DMS153 (cell line): ENCODE data around the gene KNDC1.
"Not testable (repeated sequence)": the region's sequence is repeated elsewhere in the genome, so short reads cannot be mapped to it uniquely, and the experiment has no call there.

Experiments used
- DNase-seq: peaks from one replicate; lab custom pipeline; 2025; lab: John Stamatoyannopoulos, UW

Gene KNDC1

GRCh38 chr10:133221756-133222155, 61.7 kb downstream of the KNDC1 start:
- not testable (repeated sequence) for DNase-seq

- no peak for DNase-seq
These were observed 64.1 kb downstream of the KNDC1 start for GRCh38 chr10:133224076-133224475.

- DNase-seq: no peak
These were observed 64.8 kb downstream of the KNDC1 start for GRCh38 chr10:133224756-133225372.

GRCh38 chr10:133225707-133226191, 65.7 kb downstream of the KNDC1 start:
- no peak for DNase-seq

GRCh38 chr10:133226251-133226808, 66.3 kb downstream of the KNDC1 start:
- peak; percentile 27 for DNase-seq

GRCh38 chr10:133227256-133227655, 67.2 kb downstream of the KNDC1 start:
- no peak for DNase-seq

- no peak for DNase-seq
These were observed 69.4 kb downstream of the KNDC1 start for GRCh38 chr10:133229265-133230043.

- no peak for DNase-seq
These were observed 70.0 kb downstream of the KNDC1 start, which contains the start of gene UTF1 for GRCh38 chr10:133230044-133230361. TSS of gene UTF1 (plus strand) at chr10:133230217. CDS start at chr10:133230289, 72 bp downstream.

- no peak for DNase-seq
These were observed 70.6 kb downstream of the KNDC1 start for GRCh38 chr10:133230387-133231195.

- no peak for DNase-seq
These were observed 71.4 kb downstream of the KNDC1 start for GRCh38 chr10:133231244-133231945.

GRCh38 chr10:133231946-133232574, 72.0 kb downstream of the KNDC1 start:
- DNase-seq: no peak

- not testable (repeated sequence) for DNase-seq
These were observed 74.8 kb downstream of the KNDC1 start for GRCh38 chr10:133234796-133235195.

GRCh38 chr10:133235265-133235855, 75.3 kb downstream of the KNDC1 start:
- no peak for DNase-seq

GRCh38 chr10:133235932-133236331, 75.9 kb downstream of the KNDC1 start:
- DNase-seq: no peak

GRCh38 chr10:133236401-133237240, 76.6 kb downstream of the KNDC1 start:
- no peak for DNase-seq

GRCh38 chr10:133237241-133237587, 77.2 kb downstream of the KNDC1 start:
- DNase-seq: no peak

- no peak for DNase-seq
These were observed 77.8 kb downstream of the KNDC1 start, which contains the start of gene VENTX for GRCh38 chr10:133237588-133238465. TSS of gene VENTX (plus strand) at chr10:133237855. CDS start at chr10:133237915, 60 bp downstream.

- no peak for DNase-seq
These were observed 78.4 kb downstream of the KNDC1 start for GRCh38 chr10:133238466-133238804.

GRCh38 chr10:133239990-133240389, 80.0 kb downstream of the KNDC1 start:
- DNase-seq: no peak
